Liver (tissue), 9 donors: Measurements from ENCODE around the gene MAP3K20. TPM values are rescaled to one million over a fixed set of nuclear protein-coding genes. Genes with fewer than 3 reads are reported as not detected.
"Not testable (repeated sequence)": the region's sequence is repeated elsewhere in the genome, so short reads cannot be mapped to it uniquely, and the experiment has no call there.

Experiments used
- DNase-seq: peaks from one replicate; pipeline ENCODE4 v3.0.0-alpha.2; 2017; ENCODE audit warnings: low spot score
- H3K27ac ChIP-seq, 2 donors: one replicate each; pipeline ENCODE4 v1.7.0; 2013; ENCODE audit warnings: inconsistent platforms in 2 of 2, low read length in 2 of 2, control low read depth in 1 of 2, low read depth in 1 of 2, mild to moderate bottlenecking in 1 of 2
- H3K27me3 ChIP-seq, 4 donors: one replicate each; pipeline versions ENCODE4 v1.6.1 to v1.7.0; 2013; ENCODE audit warnings: low read length in 3 of 4, inconsistent platforms in 1 of 4, mild to moderate bottlenecking in 1 of 4, moderate library complexity in 1 of 4; ENCODE audit not compliant: control insufficient read depth in 4 of 4, insufficient read depth in 4 of 4
- H3K36me3 ChIP-seq, 4 donors: one replicate each; pipeline versions ENCODE4 v1.6.1 to v1.7.0; 2013; ENCODE audit warnings: low read length in 3 of 4, mild to moderate bottlenecking in 3 of 4, low read depth in 1 of 4, moderate library complexity in 1 of 4; ENCODE audit not compliant: control insufficient read depth in 4 of 4, insufficient read depth in 3 of 4
- H3K4me1 ChIP-seq, 4 donors: one replicate each; pipeline versions ENCODE4 v1.6.1 to v1.7.0; 2013; ENCODE audit warnings: low read length in 3 of 4, mild to moderate bottlenecking in 3 of 4, moderate library complexity in 1 of 4; ENCODE audit not compliant: control insufficient read depth in 4 of 4, insufficient read depth in 4 of 4
- H3K4me3 ChIP-seq, 3 donors: one replicate each; pipeline versions ENCODE4 v1.6.1 to v1.7.0; 2013; ENCODE audit warnings: low read length in 3 of 3, control low read depth in 1 of 3, low read depth in 1 of 3, mild to moderate bottlenecking in 1 of 3
- H3K9ac ChIP-seq, 2 donors: one replicate each; pipeline ENCODE4 v1.7.0; 2013; ENCODE audit warnings: low read length in 2 of 2, mild to moderate bottlenecking in 2 of 2, moderate library complexity in 2 of 2, control low read depth in 1 of 2, low read depth in 1 of 2
- H3K9me3 ChIP-seq, 4 donors: one replicate each; pipeline versions ENCODE4 v1.6.1 to v1.7.0; 2013; ENCODE audit warnings: low read length in 3 of 4; ENCODE audit not compliant: control insufficient read depth in 4 of 4
- ATF3 ChIP-seq: IDR thresholded peaks from 2 replicates; pipeline ENCODE4 v1.6.1; 2016; ENCODE audit warnings: antibody characterized with exemption
- CTCF ChIP-seq: fragments of 150-350 bp; IDR thresholded peaks from 2 replicates; pipeline ENCODE4 v1.5.1; 2017; ENCODE audit warnings: improper control_type of control experiment, low read depth, low read length; ENCODE audit not compliant: missing input control
- EGR1 ChIP-seq, 2 donors: IDR thresholded peaks; 2 replicates each; pipeline ENCODE4 v1.6.1; 2016 to 2018; ENCODE audit warnings: antibody characterized with exemption in 2 of 2, low read depth in 2 of 2
- FOXA1 ChIP-seq: IDR thresholded peaks from 2 replicates; pipeline ENCODE4 v1.6.1; 2016; ENCODE audit warnings: antibody characterized with exemption
- FOXA2 ChIP-seq: IDR thresholded peaks from 2 replicates; pipeline ENCODE4 v1.6.1; 2016; ENCODE audit warnings: antibody characterized with exemption
- GABPA ChIP-seq, 2 donors: IDR thresholded peaks in 1 of 2; conservative IDR thresholded peaks in 1 of 2; 2 replicates each; pipeline ENCODE4 v1.6.1; 2016; ENCODE audit warnings: antibody characterized with exemption in 2 of 2, mild to moderate bottlenecking in 1 of 2, moderate library complexity in 1 of 2
- HNF4A ChIP-seq, 2 donors: conservative IDR thresholded peaks; 2 replicates each; pipeline ENCODE4 v1.6.1; 2016; ENCODE audit warnings: antibody characterized with exemption in 2 of 2, mild to moderate bottlenecking in 2 of 2
- HNF4G ChIP-seq: IDR thresholded peaks from 2 replicates; pipeline ENCODE4 v1.6.1; 2016; ENCODE audit warnings: antibody characterized with exemption
- JUND ChIP-seq, 2 donors: IDR thresholded peaks; 2 replicates each; pipeline ENCODE4 v1.6.1; 2016; ENCODE audit warnings: antibody characterized with exemption in 2 of 2
- MAX ChIP-seq: IDR thresholded peaks from 2 replicates; pipeline ENCODE4 v1.6.1; 2016; ENCODE audit warnings: antibody characterized with exemption
- NR2F2 ChIP-seq: IDR thresholded peaks from 2 replicates; pipeline ENCODE4 v1.6.1; 2016; ENCODE audit warnings: antibody characterized with exemption
- RAD21 ChIP-seq, 2 donors: IDR thresholded peaks; 2 replicates each; pipeline ENCODE4 v1.6.1; 2016; ENCODE audit warnings: antibody characterized with exemption in 2 of 2, mild to moderate bottlenecking in 2 of 2
- REST ChIP-seq: IDR thresholded peaks from 2 replicates; pipeline ENCODE4 v1.6.1; 2016; ENCODE audit warnings: antibody characterized with exemption, mild to moderate bottlenecking
- RXRA ChIP-seq, 2 donors: IDR thresholded peaks; 2 replicates each; pipeline ENCODE4 v1.6.1; 2017 to 2018; ENCODE audit warnings: antibody characterized with exemption in 2 of 2, mild to moderate bottlenecking in 1 of 2
- SP1 ChIP-seq: IDR thresholded peaks from 2 replicates; pipeline ENCODE4 v1.6.1; 2018; ENCODE audit warnings: antibody characterized with exemption, mild to moderate bottlenecking
- TAF1 ChIP-seq: conservative IDR thresholded peaks from 2 replicates; pipeline ENCODE4 v1.6.1; 2016; ENCODE audit warnings: antibody characterized with exemption, mild to moderate bottlenecking
- YY1 ChIP-seq: IDR thresholded peaks from 2 replicates; pipeline ENCODE4 v1.6.1; 2016; ENCODE audit warnings: antibody characterized with exemption, mild to moderate bottlenecking
- ZBTB33 ChIP-seq: IDR thresholded peaks from 2 replicates; pipeline ENCODE4 v1.6.1; 2016; ENCODE audit warnings: antibody characterized with exemption
- WGBS: extraction: QIAGEN DNeasy Blood & Tissue Kit; methylation state at CpG from one replicate; pipeline ENCODE4 v1.1.7; 2013; 5-methylcytosine and 5-hydroxymethylcytosine counted together
- polyA plus RNA-seq, 2 donors: library from polyadenylated mRNA; stranded (reverse) in 1 of 2; unstranded in 1 of 2; fragments of 200-250 nt in 1 of 2; fragments of >200 nt in 1 of 2; fragmentation: Nextera tagmentation in 1 of 2; extraction: Ambion mirVana in 1 of 2; gene quantifications; one replicate each; pipeline versions ENCODE4 v1.2.1 to v1.2.3, GENCODE V29; 2013 to 2015
- total RNA-seq, 2 donors: library from RNA; depleted of rRNA; stranded (reverse); fragments of >200 nt; gene quantifications; one replicate each; pipeline ENCODE4 v1.2.3, GENCODE V29; 2014
- donor health status: healthy.
- donor health status: healthy.
- donor health status: healthy.
- donor health status: healthy.
- donor health status: healthy.

Gene MAP3K20
- total and polyA plus RNA-seq, 4 donors = 9.1 to 22.6 (median 14.9) TPM

- WGBS = 90% methylated on average over 8 of the region's 8 CpGs
- H3K4me1 ChIP-seq, H3K9me3 ChIP-seq, H3K9ac ChIP-seq, DNase-seq, H3K4me3 ChIP-seq, H3K27ac ChIP-seq, H3K27me3 ChIP-seq, H3K36me3 ChIP-seq: not testable (repeated sequence)
Measured at GRCh38 chr2:173281898-173282297, 206.3 kb downstream of the MAP3K20 start.

- DNase-seq = no peak
- Histone ChIP-seq H3K36me3 (no peaks in the 10 kb centered on the region), H3K27me3 (no peaks in the 10 kb centered on the region), H3K4me3 (no peak overlapping the region), H3K9me3 (no peaks in the 10 kb centered on the region), H3K9ac (no peak overlapping the region), H3K27ac (no peak overlapping the region), H3K4me1 (no peaks in the 10 kb centered on the region)
- TF ChIP-seq RXRA (IDR thresholded peaks at IDR 0.05) (no peak), ZBTB33 (no peak), MAX (no peak), FOXA2 (no peak), TAF1 (no peak), CTCF (no peak), JUND (IDR thresholded peaks at IDR 0.05) (no peak), HNF4G (no peak), REST (no peak), EGR1 (IDR thresholded peaks at IDR 0.05; ENCODE audit: low read depth in 2 of 2) (no peak), YY1 (no peak), GABPA (IDR thresholded peaks at IDR 0.05 in 1 of 2, conservative IDR thresholded peaks at IDR 0.05 in 1 of 2) (no peak), NR2F2 (no peak), SP1 (no peak), HNF4A (conservative IDR thresholded peaks at IDR 0.05) (no peak), ATF3 (no peak), RAD21 (IDR thresholded peaks at IDR 0.05) (no peak), FOXA1 (no peak)
- 95% methylated on average over 28 of the region's 28 CpGs for WGBS
Measured at GRCh38 chr2:173282795-173283545, 207.3 kb downstream of the MAP3K20 start.
